ENCODE measurements around the gene MRGPRX2.

GRCh38 chr11:19091366-19091765, 30.8 kb upstream of the MRGPRX2 start:
- TF ChIP-seq CTCF (IDR thresholded peaks at IDR 0.05; ENCODE audit: low read length) (no peak), EZH2phosphoT487 (IDR thresholded peaks at IDR 0.05; ENCODE audit: low read length) (no peak), EZH2 (optimal IDR thresholded peaks at IDR 0.05; ENCODE audit: low read depth, low read length) (no peak)
